GM18507 (cell line): ENCODE measurements around the gene ZNF438.

Experiments used
- DNase-seq: peaks from one replicate; pipeline ENCODE4 v3.0.0; 2011; ENCODE audit warnings: low read depth; ENCODE audit not compliant: insufficient read length; ENCODE audit errors: extremely low spot score
- FAIRE-seq: peaks from 2 replicates; lab custom pipeline; 2011; peaks lifted over from hg19 to GRCh38; lab: Jason Lieb, UNC

The ZNF438 gene

GRCh38 chr10:31018356-31018750, 13.3 kb downstream of the ZNF438 start:
- FAIRE-seq: no peak
- DNase-seq: no peak

GRCh38 chr10:31017534-31018355, 13.9 kb downstream of the ZNF438 start:
- FAIRE-seq: no peak
- DNase-seq: no peak

GRCh38 chr10:31014161-31014875, 17.3 kb downstream of the ZNF438 start:
- DNase-seq: no peak
- FAIRE-seq: no peak

GRCh38 chr10:31013331-31013730, 18.3 kb downstream of the ZNF438 start:
- no peak for DNase-seq
- FAIRE-seq: no peak

GRCh38 chr10:31011665-31012022, 20.0 kb downstream of the ZNF438 start:
- FAIRE-seq (no peak), DNase-seq (no peak)

- FAIRE-seq: no peak
Measured at GRCh38 chr10:31011017-31011664, 20.5 kb downstream of the ZNF438 start.

GRCh38 chr10:31010062-31010461, 21.6 kb downstream of the ZNF438 start:
- DNase-seq (no peak), FAIRE-seq (no peak)

More at GRCh38 chr10:31011017-31011664, 20.5 kb downstream of the ZNF438 start:
- no peak for DNase-seq

GRCh38 chr10:31005895-31006294, 25.8 kb downstream of the ZNF438 start:
- FAIRE-seq (no peak), DNase-seq (no peak)

- no peak for DNase-seq
- FAIRE-seq: peak; percentile 59
Measured at GRCh38 chr10:31004611-31005193, 27.0 kb downstream of the ZNF438 start.

- DNase-seq (no peak), FAIRE-seq (no peak)
Measured at GRCh38 chr10:31001740-31002139, 29.9 kb downstream of the ZNF438 start.

GRCh38 chr10:31000867-31001266, 30.8 kb downstream of the ZNF438 start:
- DNase-seq: no peak
- peak; percentile 49 for FAIRE-seq

GRCh38 chr10:31000071-31000782, 31.4 kb downstream of the ZNF438 start:
- DNase-seq: no peak

GRCh38 chr10:30999070-30999712, 32.5 kb downstream of the ZNF438 start:
- DNase-seq: no peak
- FAIRE-seq: no peak

More at GRCh38 chr10:31000071-31000782, 31.4 kb downstream of the ZNF438 start:
- no peak for FAIRE-seq

GRCh38 chr10:30997536-30998235, 34.0 kb downstream of the ZNF438 start:
- FAIRE-seq (peak; percentile 21), DNase-seq (no peak)

- no peak for DNase-seq
- FAIRE-seq: no peak
Measured at GRCh38 chr10:30996481-30997005, 35.1 kb downstream of the ZNF438 start.

GRCh38 chr10:30995081-30995770, 36.4 kb downstream of the ZNF438 start:
- FAIRE-seq (no peak), DNase-seq (no peak)

GRCh38 chr10:30993155-30993554, 38.5 kb downstream of the ZNF438 start:
- DNase-seq (no peak), FAIRE-seq (no peak)

- DNase-seq (no peak), FAIRE-seq (no peak)
Measured at GRCh38 chr10:30992681-30993080, 39.0 kb downstream of the ZNF438 start.
